ENCODE data around the gene SPATA45. TPM values are rescaled to one million over a fixed set of nuclear protein-coding genes. Genes with fewer than 3 reads are reported as not detected.
A peak's percentile ranks its signal among the peaks of the same experiment; 100 is the strongest.

The SPATA45 gene
- total RNA-seq, 1 experiment from 2014 or later = 0.68 TPM

GRCh38 chr1:212785871-212786270 lies 61.6 kb downstream of the SPATA45 start:
- Mint-ChIP-seq H3K9me3 (peaks cover 0 to 2% of the 10 kb centered on the region in 2 experiments; a peak in 3 of 5 replicates), H3K4me3 (no peak overlapping the region; a peak in 1 of 5 replicates), H3K36me3 (ENCODE audit: insufficient read depth in 1 of 3, low read depth in 3 of 3) (peaks cover 32 to 60% (median 55%) of the 10 kb centered on the region in 3 experiments), H3K27me3 (ENCODE audit: low read depth) (no peaks in the 10 kb centered on the region), H3K27ac (peak overlapping the region in 1 of 3 experiments; percentile 89; a peak in 1 of 7 replicates), H3K4me1 (peaks cover 7 to 11% of the 10 kb centered on the region in 2 experiments)
- no CpG with 5 or more reads among the region's 1 CpG for WGBS (ENCODE audit: extremely low coverage, insufficient read length, low lambda C conversion rate)
- Histone ChIP-seq H2BK5ac (ENCODE audit: insufficient read length, low read length) (no peak overlapping the region), H3K9me3 (ENCODE audit: control insufficient read depth, low read depth, low read length) (no peaks in the 10 kb centered on the region), H3K27me3 (ENCODE audit: insufficient read depth, low read length) (no peaks in the 10 kb centered on the region), H2AFZ (ENCODE audit: low read length) (no peak overlapping the region), H3K9ac (ENCODE audit: extremely low read depth, insufficient read length, low read length) (no peak overlapping the region), H3K23me2 (ENCODE audit: insufficient read length, low read depth, low read length, poor library complexity, severe bottlenecking) (peaks cover 1% of the 10 kb centered on the region), H4K20me1 (ENCODE audit: control insufficient read depth, insufficient read depth, insufficient read length) (no peaks in the 10 kb centered on the region), H3K27ac (ENCODE audit: insufficient read length, low read depth, low read length) (no peak overlapping the region), H3K23ac (ENCODE audit: insufficient read length, low read depth, low read length) (no peak overlapping the region), H4K91ac (ENCODE audit: insufficient read length, low read depth, low read length) (no peak overlapping the region), H2BK12ac (ENCODE audit: insufficient read length, low read depth, low read length) (no peak overlapping the region), H3K4ac (ENCODE audit: low read depth, low read length) (no peak overlapping the region), H3T11ph (ENCODE audit: low read length) (no peak overlapping the region), H4K5ac (ENCODE audit: insufficient read length, low read depth, low read length) (no peak overlapping the region), H3K79me1 (ENCODE audit: insufficient read depth, low read depth, low read length, poor library complexity, severe bottlenecking) (peaks cover 2% of the 10 kb centered on the region), H3K79me2 (ENCODE audit: insufficient read depth, low read length) (peaks cover under 1% of the 10 kb centered on the region; the same call in 1 of the 2 replicates), H2AK5ac (ENCODE audit: insufficient read length, low read length) (no peak overlapping the region), H2BK15ac (ENCODE audit: low read depth, low read length) (no peak overlapping the region), H3K4me2 (ENCODE audit: insufficient read depth, insufficient read length, low read length) (no peak overlapping the region), H2BK20ac (ENCODE audit: low read depth, low read length, poor library complexity, severe bottlenecking) (no peak overlapping the region), H3K56ac (ENCODE audit: insufficient read length, low read depth, low read length) (no peak overlapping the region), H2BK120ac (ENCODE audit: low read depth, low read length, poor library complexity, severe bottlenecking) (no peak overlapping the region), H3K14ac (ENCODE audit: insufficient read depth, low read length) (no peak overlapping the region), H3K18ac (ENCODE audit: insufficient read length, low read depth, low read length) (no peak overlapping the region), H4K8ac (replicated peaks; ENCODE audit: insufficient read length, low read depth, low read length) (no peak overlapping the region), H3K4me1 (ENCODE audit: insufficient read depth, low read length) (no peaks in the 10 kb centered on the region)
- TF ChIP-seq CTCF (conservative IDR thresholded peaks at IDR 0.05) = no peak
- DNase-seq = no peak
